ENCODE measurements around the gene USP34.

DNA sequence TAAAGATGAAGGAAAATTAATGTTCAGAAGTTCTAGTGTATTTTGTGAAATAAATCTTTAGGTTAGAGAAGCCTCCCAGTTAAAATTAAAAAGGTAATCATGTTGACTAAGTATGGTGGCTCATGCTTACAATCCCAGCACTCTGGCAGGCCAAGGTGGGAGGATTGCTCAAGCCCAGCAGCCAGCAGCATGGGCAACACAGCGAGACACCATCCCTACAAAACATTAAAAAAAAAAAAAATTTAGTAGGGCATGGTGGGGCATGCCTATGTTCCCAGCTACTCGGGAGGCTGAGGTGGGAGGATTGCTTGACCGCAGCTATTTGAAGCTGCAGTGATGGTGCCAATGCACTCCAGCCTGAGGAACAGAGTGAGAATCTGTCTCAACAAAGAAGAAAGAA is 49.4 kb upstream of the USP34 start:
- TF ChIP-seq GATA3 (IDR thresholded peaks at IDR 0.05; ENCODE audit: low read depth, low read length) (no peak), GATA2 (IDR thresholded peaks at IDR 0.05; ENCODE audit: low read depth, low read length) (no peak)

Measured in SH-SY5Y (cell line).